Measurements from ENCODE around the gene OGDH.

OGDH gene

DNA sequence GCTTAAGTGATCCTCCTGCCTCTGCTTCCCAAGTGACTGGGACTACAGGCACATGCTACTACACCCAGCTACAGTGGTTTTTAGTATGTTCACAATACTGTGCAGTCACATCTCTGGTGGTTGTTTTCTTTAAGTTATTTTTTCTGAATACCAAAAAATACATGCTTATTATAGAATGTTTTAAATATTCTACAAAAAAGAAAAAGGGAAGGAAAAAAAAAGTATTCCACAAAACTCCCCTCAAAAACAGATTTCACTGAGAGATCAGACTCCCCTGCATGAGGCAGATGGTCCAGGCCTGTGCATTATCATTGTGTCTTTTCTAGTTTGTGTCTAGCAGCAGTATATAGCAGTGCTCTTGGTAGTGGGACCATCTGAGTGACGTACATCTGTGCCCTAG lies 36.8 kb downstream of the OGDH start:
- no peak for DNase-seq

DNA sequence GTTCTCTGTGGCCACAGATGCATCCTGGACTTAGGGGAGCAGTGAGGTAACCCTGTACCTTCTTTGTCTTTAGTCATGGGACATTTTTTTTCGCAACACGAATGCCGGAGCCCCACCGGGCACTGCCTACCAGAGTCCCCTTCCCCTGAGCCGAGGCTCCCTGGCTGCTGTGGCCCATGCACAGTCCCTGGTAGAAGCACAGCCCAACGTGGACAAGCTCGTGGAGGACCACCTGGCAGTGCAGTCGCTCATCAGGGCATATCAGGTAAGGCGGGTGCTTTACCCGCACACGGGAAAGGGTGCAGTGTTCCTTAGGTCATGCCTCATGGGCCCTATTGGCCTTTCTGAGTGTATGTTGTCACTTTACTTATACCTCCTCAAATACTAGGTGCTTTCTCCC lies 38.8 kb downstream of the OGDH start:
- DNase-seq: no peak

DNA sequence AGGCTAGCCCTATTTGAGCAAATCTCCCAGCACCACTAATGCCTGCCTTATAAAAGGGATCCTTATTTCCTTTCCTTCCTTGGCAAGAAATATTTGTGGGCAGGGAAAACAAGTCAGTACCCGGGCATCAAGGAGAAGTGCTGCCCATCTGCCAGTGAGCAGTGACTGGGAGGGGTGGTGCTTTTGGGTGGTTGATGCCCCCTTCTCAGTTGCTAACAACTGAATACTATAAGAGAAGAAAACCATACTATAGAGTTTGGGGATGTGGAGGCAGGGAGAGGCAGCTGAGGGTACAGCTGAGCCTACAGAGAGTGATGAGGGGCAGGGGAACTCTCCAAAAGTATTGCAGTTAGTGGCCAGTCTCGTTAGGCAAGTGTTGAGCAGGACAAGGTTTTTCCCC lies 39.3 kb downstream of the OGDH start:
- DNase-seq: no peak

DNA sequence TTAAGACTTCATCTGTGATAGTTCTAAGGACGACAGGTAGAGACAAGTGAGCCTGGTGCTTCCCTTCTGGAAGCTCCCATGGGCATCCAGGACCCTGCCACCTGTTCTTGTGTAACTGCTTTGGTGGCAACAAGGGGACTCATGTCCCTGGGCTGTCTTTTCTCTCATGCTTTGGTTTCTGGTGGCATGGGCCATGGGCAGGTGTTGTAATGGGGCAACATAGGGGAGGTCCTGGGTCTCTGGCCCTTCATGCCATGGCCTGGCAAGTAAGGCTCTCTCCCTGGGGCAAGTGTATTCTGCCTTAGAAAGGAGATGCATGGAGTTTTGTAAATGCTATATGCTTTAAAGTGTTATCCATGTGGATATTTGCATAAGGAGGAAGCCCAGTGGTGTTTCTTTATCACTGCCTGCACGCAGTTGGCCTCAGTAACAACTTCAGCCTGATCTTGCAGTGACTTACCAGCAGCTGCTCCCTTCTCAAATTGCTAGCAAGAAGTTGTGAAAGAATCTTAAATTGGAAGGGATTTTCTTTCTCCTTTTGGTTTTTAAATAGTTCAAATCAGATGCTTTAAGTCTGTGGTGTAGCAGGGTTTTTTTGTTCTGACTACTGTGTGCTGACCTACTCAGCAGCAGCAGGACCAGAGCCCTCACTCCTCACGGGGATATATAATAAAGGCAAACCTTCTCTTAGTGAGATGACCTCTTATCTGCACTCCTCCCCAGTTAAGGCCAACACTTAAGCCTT lies 39.9 kb downstream of the OGDH start:
- DNase-seq: no peak

DNA sequence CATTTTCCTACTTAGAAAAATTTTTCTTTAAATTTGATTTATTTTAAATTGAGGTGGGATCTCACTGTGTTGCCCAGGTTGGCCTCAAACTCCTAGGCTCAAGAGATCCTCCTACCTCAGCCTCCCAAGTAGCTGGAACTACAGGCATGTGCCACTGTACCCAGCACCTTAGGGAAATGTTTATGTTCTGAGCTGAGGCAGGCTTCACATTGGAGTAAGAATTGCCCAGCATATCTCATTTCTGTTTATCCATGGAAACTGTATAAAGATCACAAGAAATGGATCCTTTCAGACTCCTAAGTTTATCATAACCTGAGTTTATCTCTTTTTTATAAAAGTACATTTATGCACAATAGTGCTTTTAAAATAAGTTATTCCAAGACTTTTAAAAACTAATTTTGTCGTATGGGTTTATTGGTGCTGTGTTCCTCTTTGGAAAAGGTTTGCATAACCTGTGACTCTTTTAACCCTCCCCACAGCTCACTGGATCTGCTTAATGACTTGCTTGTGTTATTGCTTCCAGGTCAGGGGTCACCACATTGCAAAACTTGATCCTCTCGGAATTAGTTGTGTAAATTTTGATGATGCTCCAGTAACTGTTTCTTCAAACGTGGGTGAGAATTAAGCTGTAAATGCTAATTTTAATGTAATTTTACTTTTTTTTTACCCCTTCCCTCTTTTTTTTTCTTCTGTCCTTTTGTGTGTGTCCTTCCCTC lies 40.7 kb downstream of the OGDH start:
- no peak for DNase-seq

DNA sequence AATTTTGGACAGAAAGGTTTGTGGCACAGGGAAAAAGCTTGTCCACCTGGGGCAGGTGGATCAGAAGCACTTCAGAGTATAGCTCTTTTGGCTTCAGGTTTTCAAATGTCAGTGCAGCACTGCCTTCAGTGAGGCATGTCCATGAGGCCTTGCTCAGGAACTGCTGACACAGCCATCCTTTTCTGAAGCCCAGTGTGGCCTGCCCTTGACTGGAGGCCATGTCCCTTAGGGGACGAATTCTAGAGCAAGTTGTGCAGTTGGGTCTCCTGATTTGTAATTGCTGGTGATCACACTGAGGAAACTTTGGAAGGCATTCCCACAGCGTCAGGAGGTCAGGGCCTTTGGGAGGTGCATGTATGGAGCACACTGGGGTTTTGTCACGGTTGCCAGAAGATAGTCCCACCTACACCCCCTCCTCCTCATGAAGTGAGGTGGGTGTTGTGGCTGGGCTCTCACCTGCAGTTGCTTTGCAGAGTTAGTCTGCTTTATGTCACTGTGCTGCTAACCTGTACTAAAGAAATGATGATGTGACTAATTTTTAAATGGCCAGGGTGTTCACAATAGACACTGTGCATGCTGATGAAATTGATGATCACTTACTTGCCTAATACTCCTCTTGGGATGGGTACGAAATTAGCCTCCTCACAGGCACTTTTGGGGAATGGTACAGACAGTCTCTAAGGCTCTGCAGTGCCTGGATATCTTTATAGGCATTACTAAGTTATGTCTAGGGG lies 41.7 kb downstream of the OGDH start:
- DNase-seq: no peak

DNA sequence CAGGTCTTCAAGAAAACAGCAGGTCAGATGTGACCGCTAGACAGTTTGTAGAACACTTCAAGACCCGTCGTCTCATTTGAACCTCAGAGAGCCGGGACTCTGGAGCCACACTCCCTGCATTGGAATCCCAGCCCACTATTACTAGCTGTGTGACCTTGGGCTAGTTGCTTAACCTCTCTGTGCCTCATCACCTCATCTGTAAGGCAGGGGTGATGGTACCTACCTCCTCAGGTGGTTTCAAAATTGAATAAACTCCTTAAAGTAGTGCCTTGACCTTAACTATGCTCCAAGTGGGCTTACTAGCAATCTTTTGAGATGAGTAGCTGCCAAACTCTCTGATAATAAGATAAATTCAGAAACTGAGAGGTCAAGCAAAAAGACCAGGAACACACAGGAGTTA lies 43.8 kb downstream of the OGDH start:
- DNase-seq: no peak

DNA sequence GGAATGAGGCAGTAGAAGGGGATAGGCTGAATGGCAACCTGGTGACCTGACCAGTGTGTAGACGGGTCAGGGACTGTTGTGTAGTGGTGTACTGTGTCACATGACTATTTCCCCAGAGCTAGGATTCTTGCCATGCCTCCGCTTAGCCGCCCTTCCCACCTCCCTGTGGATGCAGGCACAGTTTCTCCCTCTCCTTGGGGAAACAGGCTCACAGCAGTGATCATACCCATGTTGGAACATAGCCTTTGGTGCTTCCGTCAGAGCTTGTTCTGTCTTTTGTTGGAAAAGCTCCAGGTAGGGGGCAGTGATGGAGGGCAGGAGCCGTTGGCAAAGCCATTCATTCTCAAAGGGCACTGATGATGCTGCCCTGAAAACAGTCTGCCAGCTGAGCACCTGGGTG lies 44.3 kb downstream of the OGDH start:
- DNase-seq: no peak

DNA sequence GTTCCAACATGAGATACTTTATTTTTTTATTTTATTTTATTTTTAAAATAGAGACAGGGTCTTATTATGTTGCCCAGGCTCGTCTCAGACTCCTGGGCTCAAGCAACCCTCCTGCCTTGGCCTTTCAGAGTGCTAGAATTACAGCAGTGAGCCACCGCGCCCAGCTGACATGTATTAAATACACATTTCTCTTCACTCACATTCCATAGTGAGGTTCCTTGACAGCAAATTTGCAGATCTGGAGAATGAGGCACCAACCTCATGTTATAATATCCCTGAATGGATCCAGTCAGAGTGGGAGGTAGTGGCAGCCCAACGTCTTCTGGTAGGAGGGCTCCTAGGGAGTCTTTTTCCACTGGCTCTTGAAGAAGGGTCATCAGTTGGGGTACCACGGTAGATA lies 46.1 kb downstream of the OGDH start:
- no peak for DNase-seq

DNA sequence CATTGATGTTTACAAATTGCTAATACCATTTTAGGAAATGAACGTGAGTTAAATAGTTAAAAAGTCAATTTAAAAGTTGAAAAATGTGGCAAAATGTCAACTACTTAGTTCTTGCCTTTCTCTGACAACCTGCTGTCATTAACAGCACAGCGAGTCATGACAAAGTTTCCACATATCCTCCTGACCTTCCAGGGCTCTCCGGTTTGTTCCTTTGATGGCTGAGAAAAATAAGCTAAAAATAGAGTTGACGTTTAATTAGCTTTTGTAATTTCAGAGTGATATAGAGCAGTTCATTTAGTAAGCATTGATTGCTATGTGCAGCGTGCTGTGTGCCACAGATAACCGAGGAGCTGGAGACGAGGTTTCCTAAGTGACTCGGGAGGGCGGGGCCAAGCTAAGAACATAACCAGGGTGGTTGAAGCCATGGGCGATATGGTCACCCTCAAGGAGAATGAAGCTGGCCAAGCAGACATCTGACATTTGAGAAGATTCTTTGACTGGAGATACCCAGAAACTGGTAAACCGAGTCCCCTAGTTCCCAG lies 47.9 kb downstream of the OGDH start:
- DNase-seq: no peak

DNA sequence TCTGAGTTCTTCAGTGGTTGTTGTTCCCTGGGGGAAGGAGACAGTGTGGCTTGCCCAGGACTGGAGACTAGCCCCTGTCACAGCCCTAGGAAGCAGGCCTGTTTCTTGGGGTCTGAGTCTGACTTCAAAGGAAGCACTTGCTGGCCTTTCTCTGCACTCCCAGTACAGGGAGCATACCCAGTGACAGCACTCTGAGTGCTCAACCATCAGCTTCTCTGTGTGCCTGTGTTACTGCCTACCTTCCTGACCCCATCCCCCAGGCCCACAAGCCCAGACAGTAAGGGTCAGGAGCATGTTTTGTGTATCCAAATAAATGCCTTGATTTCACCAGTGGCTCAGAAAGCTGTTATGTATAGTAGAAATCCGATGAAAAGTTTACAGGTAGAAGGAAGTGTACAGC lies 48.9 kb downstream of the OGDH start:
- no peak for DNase-seq

DNA sequence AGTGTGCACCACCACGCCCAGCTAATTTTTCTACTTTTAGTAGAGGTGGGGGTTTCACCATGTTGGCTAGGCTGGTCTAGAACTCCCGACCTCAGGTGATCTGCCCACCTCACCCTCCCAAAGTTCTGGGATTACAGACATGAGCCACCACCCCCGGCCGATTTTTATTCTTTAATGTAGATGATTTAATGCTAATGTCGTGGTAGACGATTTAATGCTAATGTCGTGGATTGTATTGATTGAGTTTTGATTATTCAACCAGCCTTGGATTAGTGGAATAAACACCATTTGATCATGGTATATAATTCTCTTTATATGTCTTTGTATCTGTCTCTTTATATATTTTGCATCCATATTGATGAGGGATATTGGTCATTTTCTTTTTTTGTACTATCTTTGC lies 52.6 kb downstream of the OGDH start:
- DNase-seq: no peak

DNA sequence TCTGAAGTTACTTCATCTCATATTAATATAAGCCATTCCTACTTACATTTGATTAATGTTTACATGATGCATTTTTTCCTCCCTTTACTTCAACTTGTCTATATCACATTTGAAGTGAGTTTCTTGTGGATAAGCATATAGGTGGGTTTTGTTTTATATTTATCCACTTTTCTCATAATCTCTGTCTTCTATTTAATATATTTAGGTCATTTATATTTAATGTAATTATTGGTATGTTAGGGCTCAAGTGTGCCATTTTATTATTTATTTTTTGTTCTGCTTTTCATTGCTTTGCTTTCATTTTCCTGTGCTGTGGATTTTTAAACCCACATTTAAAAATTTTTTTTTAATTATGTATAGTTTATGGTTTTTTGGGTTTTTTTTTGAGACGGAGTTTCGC lies 54.8 kb downstream of the OGDH start:
- DNase-seq: no peak

DNA sequence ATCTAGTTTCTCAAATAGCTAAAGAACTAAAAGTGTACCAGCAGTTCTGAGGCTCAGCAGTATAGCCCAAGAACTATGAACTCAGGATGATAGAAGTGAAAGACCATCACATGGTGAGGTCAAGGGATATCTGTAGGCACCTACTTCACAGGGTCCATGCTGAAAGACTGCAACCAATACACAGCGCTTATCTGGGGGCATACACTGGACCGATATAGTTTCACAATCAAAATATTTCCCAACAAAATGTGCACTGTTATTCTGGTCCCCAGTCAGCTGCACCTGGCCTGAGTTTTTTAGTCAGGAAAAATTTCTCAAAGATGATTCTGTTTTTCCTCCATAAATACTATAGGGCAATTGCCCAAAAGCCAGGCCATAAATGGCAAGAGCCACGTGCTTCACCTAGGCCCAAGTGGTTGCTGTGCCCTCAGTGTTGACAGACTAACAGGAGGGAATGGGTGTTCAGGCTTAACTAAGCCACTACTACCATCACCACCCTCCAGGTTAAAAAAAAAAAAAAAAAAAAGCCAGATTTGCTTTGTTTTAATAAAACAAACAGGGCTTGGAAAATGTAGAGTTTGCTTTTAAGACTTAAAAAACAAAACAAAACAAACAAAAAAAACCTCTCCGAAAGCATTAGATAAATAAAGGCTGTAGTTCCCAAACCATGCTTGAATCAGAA lies 58.5 kb downstream of the OGDH start:
- no peak for DNase-seq

DNA sequence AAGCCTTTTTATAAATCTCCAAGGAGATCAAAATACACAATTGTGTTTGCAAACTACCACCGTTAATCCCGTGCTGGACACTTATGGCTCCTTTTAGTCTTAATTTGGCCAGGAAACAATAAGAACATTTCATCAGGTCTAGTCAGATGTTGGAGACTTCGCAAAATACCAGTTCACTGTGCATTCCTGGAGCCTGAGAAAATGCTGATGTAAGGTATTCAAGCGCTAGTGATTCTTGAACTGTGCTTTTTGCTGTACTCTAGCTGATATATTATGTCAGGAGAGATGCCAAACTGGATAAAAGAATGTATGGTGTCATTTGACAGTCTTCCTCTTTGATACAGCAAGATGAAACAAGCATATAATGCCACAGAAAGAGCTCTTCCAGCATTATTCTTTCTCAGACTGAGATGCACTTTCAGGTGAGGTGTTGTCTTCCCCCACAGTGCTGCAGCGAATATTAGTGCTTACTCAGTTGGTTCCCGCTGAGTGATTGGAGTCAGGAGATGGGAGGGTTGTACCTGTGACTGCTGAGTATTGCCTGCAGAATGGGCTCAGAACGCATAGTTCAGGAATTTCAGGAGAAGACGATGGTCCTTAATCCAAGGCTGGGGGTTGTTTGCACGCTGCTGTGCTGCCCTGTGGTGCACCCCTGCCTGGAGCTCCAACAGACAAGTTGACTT lies 59.2 kb downstream of the OGDH start:
- no peak for DNase-seq

DNA sequence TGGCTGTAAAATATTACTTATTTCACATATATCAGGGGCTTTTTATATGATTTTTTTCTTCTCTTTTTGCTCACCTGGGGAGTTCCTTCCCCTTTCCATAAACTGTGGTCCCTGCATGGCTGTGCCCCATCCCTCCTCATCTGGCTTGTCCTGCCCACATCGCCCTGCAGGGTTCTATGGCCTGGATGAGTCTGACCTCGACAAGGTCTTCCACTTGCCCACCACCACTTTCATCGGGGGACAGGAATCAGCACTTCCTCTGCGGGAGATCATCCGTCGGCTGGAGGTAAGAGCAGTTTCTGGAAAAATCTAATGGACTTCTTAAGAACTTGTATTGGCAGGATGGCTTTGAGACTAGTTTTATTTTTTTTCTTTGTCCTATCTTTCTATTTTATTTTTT lies 60.1 kb downstream of the OGDH start:
- no peak for DNase-seq

DNA sequence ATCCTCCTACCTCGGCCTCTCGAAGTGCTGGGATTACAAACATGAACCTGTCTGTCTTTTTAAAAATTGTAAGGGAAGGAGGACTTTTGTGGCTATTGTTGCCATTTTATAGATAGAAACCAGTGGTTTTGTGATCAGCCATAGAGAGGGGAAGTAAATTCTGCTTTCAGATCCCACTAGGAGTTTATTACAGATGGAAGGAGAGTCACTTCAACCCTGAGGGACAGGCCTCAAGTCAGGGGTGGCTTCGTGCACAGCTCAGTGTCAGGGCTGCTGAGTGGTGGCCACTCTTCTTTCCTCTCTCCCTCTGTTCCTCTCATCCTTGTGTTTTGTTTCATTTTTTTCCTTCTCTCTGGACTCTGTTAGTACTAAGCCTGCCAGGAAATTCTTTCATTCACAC lies 60.8 kb downstream of the OGDH start:
- DNase-seq: no peak

DNA sequence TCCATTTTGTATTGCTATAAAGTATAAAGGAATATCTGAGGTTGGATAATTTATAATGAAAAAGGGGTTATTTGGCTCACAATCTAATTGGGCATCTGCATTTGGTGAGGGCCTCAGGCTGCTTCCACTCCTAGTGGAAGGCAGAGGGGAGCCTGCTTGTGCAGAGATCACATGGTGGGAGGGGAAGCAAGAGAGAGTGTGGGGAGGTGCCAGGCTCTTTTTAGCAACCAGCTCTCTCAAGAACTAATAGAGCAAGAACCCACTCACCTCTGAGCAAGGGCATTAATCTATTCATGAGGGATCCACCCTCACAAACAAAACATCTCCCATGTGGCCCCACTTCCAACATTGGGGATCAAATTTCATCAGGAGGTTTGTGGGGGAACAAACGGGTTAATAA lies 64.6 kb downstream of the OGDH start:
- no peak for DNase-seq

DNA sequence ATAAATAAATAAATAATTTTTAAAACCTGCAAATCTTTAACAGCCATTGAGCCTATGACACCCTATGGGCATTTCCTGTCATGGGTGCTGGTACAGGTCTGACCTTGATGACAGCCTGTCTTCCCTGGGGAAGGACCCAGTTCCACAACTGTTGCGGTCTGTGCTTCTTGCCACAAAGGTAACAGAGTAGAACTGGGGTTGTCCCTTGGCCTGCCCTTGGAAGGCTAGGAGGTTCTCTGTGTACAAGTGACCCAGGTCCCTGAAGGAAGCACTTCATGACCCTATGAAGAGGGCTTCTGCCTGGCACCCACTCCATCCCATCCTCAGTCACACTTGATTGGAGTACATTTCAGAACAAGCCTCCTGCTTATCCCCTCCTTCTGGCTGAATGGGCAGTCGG lies 66.9 kb downstream of the OGDH start:
- no peak for DNase-seq

DNA sequence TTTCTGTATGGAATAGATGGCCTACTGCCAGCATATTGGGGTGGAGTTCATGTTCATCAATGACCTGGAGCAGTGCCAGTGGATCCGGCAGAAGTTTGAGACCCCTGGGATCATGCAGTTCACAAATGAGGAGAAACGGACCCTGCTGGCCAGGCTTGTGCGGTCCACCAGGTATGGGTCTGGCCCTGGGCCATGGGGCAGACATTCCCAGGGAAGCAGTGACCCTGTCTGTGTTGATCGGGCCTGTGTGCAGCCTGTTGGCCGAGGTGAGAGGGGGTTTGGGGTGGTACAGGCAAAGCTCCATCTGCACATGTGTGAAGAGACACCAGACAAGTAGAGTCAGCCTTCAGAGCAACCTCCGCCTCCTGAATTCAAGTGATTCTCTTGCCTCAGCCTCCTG lies 67.3 kb downstream of the OGDH start:
- no peak for DNase-seq

DNA sequence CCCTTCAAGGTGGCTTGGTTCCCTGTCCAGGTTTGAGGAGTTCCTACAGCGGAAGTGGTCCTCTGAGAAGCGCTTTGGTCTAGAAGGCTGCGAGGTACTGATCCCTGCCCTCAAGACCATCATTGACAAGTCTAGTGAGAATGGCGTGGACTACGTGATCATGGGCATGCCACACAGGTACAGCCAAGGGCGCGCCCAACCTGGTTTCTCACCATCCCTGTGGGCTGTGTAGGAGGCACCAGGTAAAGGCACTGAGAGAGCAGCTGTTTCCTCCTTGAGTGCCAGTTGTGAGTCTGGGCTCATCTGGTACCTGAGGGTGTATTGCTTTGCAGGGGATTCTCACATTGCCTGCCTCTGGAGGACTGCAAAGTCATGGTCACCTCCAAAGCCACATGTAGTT lies 68.0 kb downstream of the OGDH start:
- DNase-seq: no peak

DNA sequence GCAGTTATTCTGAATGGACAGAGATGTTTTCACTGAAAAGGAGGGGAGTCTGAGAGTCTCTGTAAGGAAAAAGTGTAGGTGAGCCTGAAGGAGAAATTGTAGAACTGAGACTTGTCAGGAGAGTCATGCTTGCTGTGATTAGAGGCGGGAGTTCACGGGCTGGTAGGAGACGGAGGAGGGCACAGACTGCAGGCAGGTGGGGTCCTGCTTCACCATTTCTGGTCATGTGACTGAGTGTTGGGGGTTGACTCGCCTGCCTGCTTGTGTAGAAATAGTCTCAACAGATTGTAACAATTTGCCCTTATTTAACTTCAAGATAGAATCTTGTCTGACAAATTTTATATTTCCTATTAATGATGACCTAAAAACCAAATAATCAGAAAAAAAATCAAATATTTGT lies 70.3 kb downstream of the OGDH start:
- DNase-seq: no peak

DNA sequence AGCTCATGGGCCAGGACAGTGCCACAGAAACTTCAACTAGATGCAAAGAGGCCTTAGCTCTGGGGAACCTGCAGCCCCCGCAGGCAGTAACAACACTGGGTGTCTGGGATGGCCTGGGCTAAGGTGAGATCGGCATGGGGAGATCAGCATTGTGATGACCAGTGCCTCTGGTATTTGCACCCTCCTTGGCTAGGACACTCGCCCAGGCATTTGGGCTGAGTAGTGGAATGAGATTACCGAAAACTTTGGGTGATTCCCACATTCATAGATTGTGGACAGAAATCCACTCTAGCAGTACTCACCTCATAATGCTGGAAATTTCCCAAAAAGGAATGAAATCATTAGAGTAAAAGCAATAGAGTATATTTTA lies 71.7 kb downstream of the OGDH start:
- no peak for DNase-seq
